Nephron progenitor cell (in vitro differentiated cells): Measurements from ENCODE around the gene WDR47.

ENCODE experiments used
- DNase-seq: peaks from one replicate; pipeline ENCODE4 v3.0.0; 2021
- H3K27ac Mint-ChIP-seq: 2 replicates; pipeline ENCODE4 v1.8.0; 2021; ENCODE audit warnings: mild to moderate bottlenecking, moderate library complexity, mixed read lengths
- H3K27me3 Mint-ChIP-seq: 2 replicates; pipeline ENCODE4 v1.8.0; 2021; ENCODE audit warnings: mild to moderate bottlenecking, low read depth, mixed read lengths; ENCODE audit not compliant: poor library complexity
- H3K36me3 Mint-ChIP-seq: 2 replicates; pipeline ENCODE4 v1.8.0; 2021; ENCODE audit warnings: low read depth, mixed read lengths
- H3K4me1 Mint-ChIP-seq: 2 replicates; pipeline ENCODE4 v1.8.0; 2021; ENCODE audit warnings: mixed read lengths
- H3K4me3 Mint-ChIP-seq: 2 replicates; pipeline ENCODE4 v1.8.0; 2021; ENCODE audit warnings: mild to moderate bottlenecking, moderate library complexity, mixed read lengths
- H3K9me3 Mint-ChIP-seq: 2 replicates; pipeline ENCODE4 v1.8.0; 2021; ENCODE audit warnings: mild to moderate bottlenecking, moderate library complexity, mixed read lengths
- TF ChIP-seq, protein P1 (sequence below): fragments of 200-600 bp; sonication (generic); IDR thresholded peaks from 2 replicates; pipeline ENCODE4 v1.5.0; 2021; ENCODE audit warnings: antibody characterized with exemption

Gene WDR47

GRCh38 chr1:108960719-108961118, 81.2 kb downstream of the WDR47 start:
- H3K9me3 Mint-ChIP-seq, result no peaks in the 10 kb centered on the region
- peaks cover 16% of the 10 kb centered on the region for H3K27me3 Mint-ChIP-seq
- peaks cover 43% of the 10 kb centered on the region for H3K36me3 Mint-ChIP-seq
- H3K4me1 Mint-ChIP-seq, result peaks cover 22% of the 10 kb centered on the region
- no peak overlapping the region for H3K27ac Mint-ChIP-seq
- no peak for DNase-seq
- peak overlapping the region; percentile 51 for H3K4me3 Mint-ChIP-seq
- TF ChIP-seq, protein P1, sequence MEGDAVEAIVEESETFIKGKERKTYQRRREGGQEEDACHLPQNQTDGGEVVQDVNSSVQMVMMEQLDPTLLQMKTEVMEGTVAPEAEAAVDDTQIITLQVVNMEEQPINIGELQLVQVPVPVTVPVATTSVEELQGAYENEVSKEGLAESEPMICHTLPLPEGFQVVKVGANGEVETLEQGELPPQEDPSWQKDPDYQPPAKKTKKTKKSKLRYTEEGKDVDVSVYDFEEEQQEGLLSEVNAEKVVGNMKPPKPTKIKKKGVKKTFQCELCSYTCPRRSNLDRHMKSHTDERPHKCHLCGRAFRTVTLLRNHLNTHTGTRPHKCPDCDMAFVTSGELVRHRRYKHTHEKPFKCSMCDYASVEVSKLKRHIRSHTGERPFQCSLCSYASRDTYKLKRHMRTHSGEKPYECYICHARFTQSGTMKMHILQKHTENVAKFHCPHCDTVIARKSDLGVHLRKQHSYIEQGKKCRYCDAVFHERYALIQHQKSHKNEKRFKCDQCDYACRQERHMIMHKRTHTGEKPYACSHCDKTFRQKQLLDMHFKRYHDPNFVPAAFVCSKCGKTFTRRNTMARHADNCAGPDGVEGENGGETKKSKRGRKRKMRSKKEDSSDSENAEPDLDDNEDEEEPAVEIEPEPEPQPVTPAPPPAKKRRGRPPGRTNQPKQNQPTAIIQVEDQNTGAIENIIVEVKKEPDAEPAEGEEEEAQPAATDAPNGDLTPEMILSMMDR, result no peak

DNA sequence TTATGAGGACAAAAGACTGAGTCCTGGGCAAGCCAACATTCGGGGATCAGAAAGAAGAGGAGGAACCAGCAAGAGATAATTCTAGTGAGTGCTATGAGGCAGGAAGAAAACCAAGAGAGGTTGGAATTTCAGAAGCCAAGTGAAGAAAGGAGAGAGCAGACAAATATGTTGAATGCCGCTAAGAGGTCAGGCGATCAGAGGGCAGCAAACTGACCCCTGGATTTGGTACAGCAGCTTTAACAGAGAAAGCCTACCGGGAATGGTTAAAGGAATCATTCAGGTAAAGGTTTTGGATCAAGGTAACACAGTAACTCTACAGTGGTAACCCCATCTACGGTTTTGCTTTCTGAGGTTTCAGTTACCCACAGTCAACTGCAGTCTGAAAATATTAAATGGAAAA, 84.0 kb downstream of the WDR47 start:
- no peak for DNase-seq
- TF ChIP-seq, protein P1, result no peak
- Mint-ChIP-seq H3K9me3 (no peaks in the 10 kb centered on the region), H3K36me3 (peaks cover 70% of the 10 kb centered on the region), H3K27me3 (peaks cover 4% of the 10 kb centered on the region), H3K4me3 (no peak overlapping the region), H3K4me1 (peaks cover 22% of the 10 kb centered on the region), H3K27ac (peak overlapping the region; percentile 4)

DNA sequence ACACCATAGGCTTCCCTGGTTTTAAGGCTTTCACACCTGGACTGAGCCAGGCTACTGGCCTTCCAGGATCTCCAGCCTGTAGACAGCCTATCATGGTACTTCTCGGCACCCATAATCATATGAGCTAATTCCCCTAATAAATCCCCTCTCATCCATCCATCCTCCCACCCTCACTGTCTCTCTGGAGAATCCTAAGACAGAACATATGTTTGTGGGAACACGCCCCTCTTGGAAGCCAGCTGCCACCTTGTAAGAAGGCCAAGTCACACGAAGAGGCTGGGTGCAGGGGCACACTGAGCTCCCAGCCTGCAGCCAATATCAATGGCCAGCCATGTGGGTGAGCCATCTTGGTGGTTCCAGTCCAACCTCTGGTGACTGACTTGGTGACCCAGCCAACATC, 86.0 kb downstream of the WDR47 start:
- TF ChIP-seq, protein P1, result no peak
- H3K27ac Mint-ChIP-seq, result peak overlapping the region; percentile 72
- DNase-seq, result no peak
- no peaks in the 10 kb centered on the region for H3K9me3 Mint-ChIP-seq
- H3K27me3 Mint-ChIP-seq, result no peaks in the 10 kb centered on the region
- peaks cover 65% of the 10 kb centered on the region for H3K36me3 Mint-ChIP-seq
- no peak overlapping the region for H3K4me3 Mint-ChIP-seq
- peaks cover 15% of the 10 kb centered on the region for H3K4me1 Mint-ChIP-seq

DNA sequence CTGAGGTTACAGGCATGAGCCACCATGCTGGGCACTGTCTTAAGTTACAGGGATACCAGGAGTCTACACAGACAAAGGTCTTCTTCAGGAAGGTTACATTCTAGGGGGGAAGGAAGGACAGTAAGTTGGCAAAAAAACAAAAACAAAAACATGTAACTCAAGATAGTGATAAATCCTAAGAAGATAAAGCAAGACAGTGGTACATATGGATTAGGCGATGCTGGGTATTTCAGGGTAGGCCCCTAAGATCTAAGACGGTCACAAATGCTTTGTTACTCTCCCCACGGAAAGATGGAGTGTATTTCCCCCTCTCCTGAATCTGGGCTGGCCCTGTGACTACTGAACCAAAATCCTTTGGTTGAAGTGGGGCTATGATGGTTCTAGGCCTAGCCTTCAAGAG, 86.8 kb downstream of the WDR47 start:
- Mint-ChIP-seq H3K4me1 (peaks cover 10% of the 10 kb centered on the region), H3K36me3 (peaks cover 60% of the 10 kb centered on the region), H3K4me3 (no peak overlapping the region), H3K9me3 (no peaks in the 10 kb centered on the region), H3K27ac (peak overlapping the region; percentile 37), H3K27me3 (no peaks in the 10 kb centered on the region)
- no peak for DNase-seq
- TF ChIP-seq, protein P1, result no peak

DNA sequence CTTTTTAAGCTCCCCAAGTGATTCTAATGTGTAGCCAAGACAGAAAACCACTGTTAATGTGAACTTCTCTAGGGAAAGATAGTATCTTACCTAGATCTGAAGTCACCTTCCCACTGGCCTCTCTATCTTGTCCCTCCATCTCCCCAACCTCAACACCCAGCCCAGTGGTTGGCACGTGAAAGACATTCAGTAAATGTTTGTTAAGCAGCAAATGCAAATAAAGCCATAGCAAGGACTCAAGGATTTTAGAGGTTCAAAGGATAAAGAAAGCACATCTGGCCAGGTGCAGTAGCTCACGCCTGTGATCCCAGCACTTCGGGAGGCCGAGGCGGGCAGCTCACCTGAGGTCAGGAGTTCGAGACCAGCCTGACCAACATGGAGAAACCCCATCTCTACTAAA, 88.5 kb downstream of the WDR47 start:
- TF ChIP-seq, protein P1, result no peak
- DNase-seq, result no peak
- peaks cover 12% of the 10 kb centered on the region for H3K4me1 Mint-ChIP-seq
- H3K27me3 Mint-ChIP-seq, result no peaks in the 10 kb centered on the region
- peaks cover 48% of the 10 kb centered on the region for H3K36me3 Mint-ChIP-seq
- H3K27ac Mint-ChIP-seq, result no peak overlapping the region
- H3K9me3 Mint-ChIP-seq, result no peaks in the 10 kb centered on the region
- no peak overlapping the region for H3K4me3 Mint-ChIP-seq

- peaks cover 5% of the 10 kb centered on the region for H3K4me1 Mint-ChIP-seq
- TF ChIP-seq, protein P1, result no peak
- H3K36me3 Mint-ChIP-seq, result peaks cover 47% of the 10 kb centered on the region
- no peaks in the 10 kb centered on the region for H3K27me3 Mint-ChIP-seq
- H3K27ac Mint-ChIP-seq, result no peak overlapping the region
- no peaks in the 10 kb centered on the region for H3K9me3 Mint-ChIP-seq
- DNase-seq, result no peak
- no peak overlapping the region for H3K4me3 Mint-ChIP-seq
Observed at GRCh38 chr1:108951242-108951641, 90.7 kb downstream of the WDR47 start.
